ENCODE measurements around the gene OR2L5. TPM values are rescaled to one million over a fixed set of nuclear protein-coding genes. Genes with fewer than 3 reads are reported as not detected.

Gene OR2L5
- total RNA-seq, 1 donor from 2014 or later, result not detected

Other genes starting within 250 kb of the OR2L5 start
- gene OR14A16, start 189.5 kb upstream of the OR2L5 start, total RNA-seq, result not detected
- not detected for gene OR11L1, start 171.8 kb upstream of the OR2L5 start, total RNA-seq
- gene TRIM58, start 156.5 kb upstream of the OR2L5 start, total RNA-seq, result 4.0 TPM
- 1.2 TPM for gene OR2W3, start 118.1 kb upstream of the OR2L5 start, total RNA-seq
- gene OR2T8, start 93.4 kb upstream of the OR2L5 start, total RNA-seq, result not detected
- gene OR2AJ1, start 88.8 kb upstream of the OR2L5 start, total RNA-seq, result not detected
- gene OR2L8, start 64.8 kb upstream of the OR2L5 start, total RNA-seq, result not detected
- gene OR2AK2, start 48.4 kb upstream of the OR2L5 start, total RNA-seq, result not detected
- not detected for gene OR2L2, start 16.4 kb downstream of the OR2L5 start, total RNA-seq
- not detected for gene OR2L3, start 33.2 kb downstream of the OR2L5 start, total RNA-seq
- gene OR2L13, start 81.5 kb downstream of the OR2L5 start, total RNA-seq, result not detected
- gene OR2M5, start 131.5 kb downstream of the OR2L5 start, total RNA-seq, result not detected
- not detected for gene OR2M2, start 161.2 kb downstream of the OR2L5 start, total RNA-seq
- gene OR2M3, start 183.6 kb downstream of the OR2L5 start, total RNA-seq, result not detected
- not detected for gene OR2M4, start 217.8 kb downstream of the OR2L5 start, total RNA-seq

All from lower lobe of right lung (tissue), 1 donor.